ENCODE results near the gene GOLGA2. TPM values are rescaled to one million over a fixed set of nuclear protein-coding genes. Genes with fewer than 3 reads are reported as not detected.

The GOLGA2 gene
- total and polyA plus RNA-seq, 2 of the 4 experiments (the other 2 are of a cell fraction): 118 to 146 TPM

DNA sequence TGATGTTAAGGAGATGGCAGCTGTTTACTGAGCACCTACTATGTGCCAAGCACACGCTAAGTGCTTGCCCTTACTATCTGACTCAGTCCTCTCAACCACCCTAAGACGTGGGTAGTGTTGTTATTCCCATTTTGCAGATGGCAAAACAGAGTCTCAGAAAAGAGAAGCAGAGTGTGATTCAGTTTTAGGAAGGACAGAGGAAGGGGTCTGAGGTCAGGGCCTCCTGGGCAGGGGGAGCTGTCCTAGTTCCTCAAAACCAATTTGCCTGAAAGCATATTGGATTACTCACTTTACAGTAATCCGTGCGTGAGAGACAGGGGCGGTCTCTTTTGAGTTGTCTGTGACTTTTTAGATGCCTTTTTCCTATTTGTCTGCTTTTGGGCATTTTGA is 49.4 kb downstream of the GOLGA2 start:
- BruUV-seq (replicated peaks): no TSS peak
- Histone ChIP-seq H3K18ac (ENCODE audit: low read depth, low read length) (no peak overlapping the region), H3K56ac (ENCODE audit: extremely low read depth, insufficient read depth, low read length) (no peak overlapping the region), H4K91ac (ENCODE audit: insufficient read depth, low read depth, low read length) (no peak overlapping the region), H2AK5ac (ENCODE audit: low read depth, low read length) (0 out of 2 replicates have a peak overlapping the region, but pooled peaks have one; percentile 24), H3K36me3 (ENCODE audit: control insufficient read depth, insufficient read depth, low read length) (0 out of 2 replicates have a peak, but pooled peaks cover 2% of the 10 kb centered on the region), H2BK120ac (ENCODE audit: low read depth, low read length) (no peak overlapping the region), H3K4me2 (ENCODE audit: low read depth, low read length) (no peak overlapping the region), H3K14ac (replicated peaks; ENCODE audit: low read depth, low read length) (no peak overlapping the region), H3K27ac (ENCODE audit: insufficient read depth, low read length) (no peak overlapping the region), H3K23ac (ENCODE audit: low read depth, low read length) (no peak overlapping the region), H3K9me3 (ENCODE audit: control insufficient read depth, insufficient read depth, low read length) (no peaks in the 10 kb centered on the region), H3K27me3 (ENCODE audit: control insufficient read depth, insufficient read depth, low read length) (no peaks in the 10 kb centered on the region), H4K5ac (ENCODE audit: low read depth, low read length) (no peak overlapping the region), H2AFZ (replicated peaks; ENCODE audit: low read length, poor library complexity) (no peak overlapping the region), H2AK9ac (replicated peaks; ENCODE audit: low read depth, low read length, poor library complexity) (no peak overlapping the region), H2BK5ac (ENCODE audit: low read depth, low read length, poor library complexity, severe bottlenecking) (no peak overlapping the region), H3K4me1 (ENCODE audit: control insufficient read depth, insufficient read depth, low read length) (no peaks in the 10 kb centered on the region), H4K8ac (ENCODE audit: low read depth in 2 of 2, low read length in 2 of 2) (no peak overlapping the region), H4K20me1 (ENCODE audit: insufficient read depth, low read length) (no peaks in the 10 kb centered on the region), H2BK15ac (ENCODE audit: low read depth, low read length) (no peak overlapping the region), H3K4ac (ENCODE audit: low read depth, low read length) (no peak overlapping the region), H3K9me1 (ENCODE audit: insufficient read depth, low read length) (no peaks in the 10 kb centered on the region), H3K79me1 (ENCODE audit: low read depth in 1 of 2, low read length in 2 of 2) (no peaks in the 10 kb centered on the region), H3K9ac (ENCODE audit: low read depth, low read length) (no peak overlapping the region), H2BK20ac (ENCODE audit: low read depth, low read length) (no peak overlapping the region), H3K4me3 (ENCODE audit: insufficient read depth, low read depth, low read length) (no peak overlapping the region)
- DNase-seq: no peak
- ATAC-seq (ENCODE audit: low read depth): no peak
- dilution Hi-C loops (cut with HindIII; ENCODE audit: low sequenced_read_pairs, unreplicated experiment): no loop called here
- in situ Hi-C loops (cut with MboI; ENCODE audit: low sequenced_read_pairs): no loop called here
- CTCF ChIA-PET: no interaction called here
- intact Hi-C loops (cut with micrococcal nuclease): no loop called here
- TF ChIP-seq, protein P1, sequence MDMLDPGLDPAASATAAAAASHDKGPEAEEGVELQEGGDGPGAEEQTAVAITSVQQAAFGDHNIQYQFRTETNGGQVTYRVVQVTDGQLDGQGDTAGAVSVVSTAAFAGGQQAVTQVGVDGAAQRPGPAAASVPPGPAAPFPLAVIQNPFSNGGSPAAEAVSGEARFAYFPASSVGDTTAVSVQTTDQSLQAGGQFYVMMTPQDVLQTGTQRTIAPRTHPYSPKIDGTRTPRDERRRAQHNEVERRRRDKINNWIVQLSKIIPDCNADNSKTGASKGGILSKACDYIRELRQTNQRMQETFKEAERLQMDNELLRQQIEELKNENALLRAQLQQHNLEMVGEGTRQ (IDR thresholded peaks at IDR 0.05; ENCODE audit: low read depth, low read length): no peak
- no peak for TF ChIP-seq NFE2L2 (IDR thresholded peaks at IDR 0.05; ENCODE audit: low read depth, low read length)
- TF ChIP-seq MXI1 (IDR thresholded peaks at IDR 0.05; ENCODE audit: borderline replicate concordance, low read depth, low read length): no peak
- TF ChIP-seq SMC3 (IDR thresholded peaks at IDR 0.05; ENCODE audit: low read depth, low read length): no peak
- TF ChIP-seq, protein P2, sequence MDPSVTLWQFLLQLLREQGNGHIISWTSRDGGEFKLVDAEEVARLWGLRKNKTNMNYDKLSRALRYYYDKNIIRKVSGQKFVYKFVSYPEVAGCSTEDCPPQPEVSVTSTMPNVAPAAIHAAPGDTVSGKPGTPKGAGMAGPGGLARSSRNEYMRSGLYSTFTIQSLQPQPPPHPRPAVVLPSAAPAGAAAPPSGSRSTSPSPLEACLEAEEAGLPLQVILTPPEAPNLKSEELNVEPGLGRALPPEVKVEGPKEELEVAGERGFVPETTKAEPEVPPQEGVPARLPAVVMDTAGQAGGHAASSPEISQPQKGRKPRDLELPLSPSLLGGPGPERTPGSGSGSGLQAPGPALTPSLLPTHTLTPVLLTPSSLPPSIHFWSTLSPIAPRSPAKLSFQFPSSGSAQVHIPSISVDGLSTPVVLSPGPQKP (IDR thresholded peaks at IDR 0.05; ENCODE audit: borderline replicate concordance, low read depth, low read length): no peak
- no peak for TF ChIP-seq RFX5 (IDR thresholded peaks at IDR 0.05; ENCODE audit: low read depth, low read length)
- TF ChIP-seq MAZ (IDR thresholded peaks at IDR 0.05; ENCODE audit: borderline replicate concordance, low read depth, low read length): no peak
- TF ChIP-seq, protein P3, sequence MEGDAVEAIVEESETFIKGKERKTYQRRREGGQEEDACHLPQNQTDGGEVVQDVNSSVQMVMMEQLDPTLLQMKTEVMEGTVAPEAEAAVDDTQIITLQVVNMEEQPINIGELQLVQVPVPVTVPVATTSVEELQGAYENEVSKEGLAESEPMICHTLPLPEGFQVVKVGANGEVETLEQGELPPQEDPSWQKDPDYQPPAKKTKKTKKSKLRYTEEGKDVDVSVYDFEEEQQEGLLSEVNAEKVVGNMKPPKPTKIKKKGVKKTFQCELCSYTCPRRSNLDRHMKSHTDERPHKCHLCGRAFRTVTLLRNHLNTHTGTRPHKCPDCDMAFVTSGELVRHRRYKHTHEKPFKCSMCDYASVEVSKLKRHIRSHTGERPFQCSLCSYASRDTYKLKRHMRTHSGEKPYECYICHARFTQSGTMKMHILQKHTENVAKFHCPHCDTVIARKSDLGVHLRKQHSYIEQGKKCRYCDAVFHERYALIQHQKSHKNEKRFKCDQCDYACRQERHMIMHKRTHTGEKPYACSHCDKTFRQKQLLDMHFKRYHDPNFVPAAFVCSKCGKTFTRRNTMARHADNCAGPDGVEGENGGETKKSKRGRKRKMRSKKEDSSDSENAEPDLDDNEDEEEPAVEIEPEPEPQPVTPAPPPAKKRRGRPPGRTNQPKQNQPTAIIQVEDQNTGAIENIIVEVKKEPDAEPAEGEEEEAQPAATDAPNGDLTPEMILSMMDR (conservative IDR thresholded peaks at IDR 0.05; ENCODE audit: low read depth, low read length): no peak
- no peak for TF ChIP-seq MAFK (IDR thresholded peaks at IDR 0.05; ENCODE audit: low read depth, low read length)
- TF ChIP-seq CEBPB (IDR thresholded peaks at IDR 0.05; ENCODE audit: low read depth, low read length): no peak
- no peak for TF ChIP-seq POLR2A (IDR thresholded peaks at IDR 0.05; ENCODE audit: low read depth, low read length)
- no peak for TF ChIP-seq FOS (IDR thresholded peaks at IDR 0.05; ENCODE audit: low read depth, low read length)
- WGBS, 2 experiments (ENCODE audit: extremely low coverage in 2 of 2, insufficient read length in 1 of 2): no CpG with 5 or more reads among the region's 5 CpGs
- POLR2A ChIA-PET (ENCODE audit: unreplicated experiment): no interaction called here
